Measurements from ENCODE around the gene DENND1A. TPM values are rescaled to one million over a fixed set of nuclear protein-coding genes. Genes with fewer than 3 reads are reported as not detected.

Gene DENND1A
- total RNA-seq, 2 donors from 2014 or later: 18.9 to 26.8 TPM

DNA sequence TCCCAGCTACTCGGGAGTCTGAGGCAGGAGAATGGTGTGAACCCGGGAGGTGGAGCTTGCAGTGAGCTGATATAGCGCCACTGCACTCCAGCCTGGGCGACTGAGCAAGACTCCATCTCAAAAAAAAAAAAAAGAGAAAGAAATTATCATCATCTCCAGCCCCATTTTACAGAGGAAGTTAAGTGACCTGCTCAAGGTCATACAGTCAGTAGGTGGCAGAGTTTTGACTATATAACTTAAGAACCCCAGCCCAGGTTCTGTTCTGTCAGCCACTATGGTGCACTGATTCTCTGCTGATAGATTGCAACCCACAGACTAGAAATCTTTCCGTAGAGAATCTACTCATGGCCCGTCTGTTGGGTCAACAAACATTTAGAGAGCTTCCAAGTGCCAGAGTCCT, 25.7 kb upstream of the DENND1A start:
- Histone ChIP-seq H3K27me3 (replicated peaks; ENCODE audit: insufficient read depth) (no peaks in the 10 kb centered on the region), H3K4me1 (replicated peaks) (no peaks in the 10 kb centered on the region), H3K36me3 (no peaks in the 10 kb centered on the region), H3K9me3 (no peaks in the 10 kb centered on the region), H3K27ac (no peak overlapping the region), H3K4me3 (no peak overlapping the region)
- WGBS: 87% methylated on average over 6 of the region's 6 CpGs
- DNase-seq (ENCODE audit: low spot score): no peak
- no peak for TF ChIP-seq POLR2A (IDR thresholded peaks at IDR 0.05)
- TF ChIP-seq, protein P1, sequence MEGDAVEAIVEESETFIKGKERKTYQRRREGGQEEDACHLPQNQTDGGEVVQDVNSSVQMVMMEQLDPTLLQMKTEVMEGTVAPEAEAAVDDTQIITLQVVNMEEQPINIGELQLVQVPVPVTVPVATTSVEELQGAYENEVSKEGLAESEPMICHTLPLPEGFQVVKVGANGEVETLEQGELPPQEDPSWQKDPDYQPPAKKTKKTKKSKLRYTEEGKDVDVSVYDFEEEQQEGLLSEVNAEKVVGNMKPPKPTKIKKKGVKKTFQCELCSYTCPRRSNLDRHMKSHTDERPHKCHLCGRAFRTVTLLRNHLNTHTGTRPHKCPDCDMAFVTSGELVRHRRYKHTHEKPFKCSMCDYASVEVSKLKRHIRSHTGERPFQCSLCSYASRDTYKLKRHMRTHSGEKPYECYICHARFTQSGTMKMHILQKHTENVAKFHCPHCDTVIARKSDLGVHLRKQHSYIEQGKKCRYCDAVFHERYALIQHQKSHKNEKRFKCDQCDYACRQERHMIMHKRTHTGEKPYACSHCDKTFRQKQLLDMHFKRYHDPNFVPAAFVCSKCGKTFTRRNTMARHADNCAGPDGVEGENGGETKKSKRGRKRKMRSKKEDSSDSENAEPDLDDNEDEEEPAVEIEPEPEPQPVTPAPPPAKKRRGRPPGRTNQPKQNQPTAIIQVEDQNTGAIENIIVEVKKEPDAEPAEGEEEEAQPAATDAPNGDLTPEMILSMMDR (IDR thresholded peaks at IDR 0.05): no peak
- TF ChIP-seq POLR2AphosphoS5 (IDR thresholded peaks at IDR 0.05): no peak
- intact Hi-C loops (cut with DNase I): no loop called here

DNA sequence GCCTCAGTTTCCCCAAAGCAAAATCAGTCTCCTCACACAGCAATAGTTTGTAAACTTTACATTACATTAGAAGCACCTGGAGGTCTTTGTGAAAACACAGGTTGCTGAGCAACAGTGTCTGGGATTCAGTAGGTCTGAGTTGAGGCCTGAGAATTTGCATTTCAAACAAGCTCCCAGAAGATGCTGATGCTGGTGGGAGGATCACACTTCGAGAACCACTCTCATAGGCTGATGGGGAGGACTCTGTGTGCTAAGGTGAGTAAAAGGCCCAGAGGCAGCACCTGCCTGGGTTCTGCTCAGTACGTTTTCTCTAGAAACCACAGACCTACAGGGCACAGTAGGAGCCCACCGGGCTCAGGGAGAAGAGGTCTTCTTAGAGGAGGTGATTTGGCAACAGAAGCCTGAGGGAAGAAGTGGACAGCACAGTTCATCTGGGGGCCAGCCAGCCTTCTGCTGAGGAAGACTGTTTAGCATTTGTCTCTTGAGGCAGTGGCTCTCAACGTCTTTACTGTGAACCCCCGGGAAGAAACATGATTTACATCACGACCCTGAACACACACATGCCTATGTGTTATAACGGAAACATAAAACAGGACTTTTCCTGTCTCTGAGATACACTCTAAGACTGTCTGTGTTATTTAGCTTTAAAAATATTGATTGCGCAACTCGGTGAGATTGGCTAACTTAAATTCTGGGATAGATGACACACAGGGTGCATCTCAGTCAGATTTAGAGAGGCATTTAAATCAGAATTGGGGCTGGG, 24.8 kb upstream of the DENND1A start:
- no peak for DNase-seq (ENCODE audit: low spot score)
- no peak overlapping the region for H3K4me3 ChIP-seq
- no peaks in the 10 kb centered on the region for H3K27me3 ChIP-seq (replicated peaks; ENCODE audit: insufficient read depth)
- intact Hi-C loops (cut with DNase I): no loop called here
- 62% methylated on average over 9 of the region's 9 CpGs for WGBS
- no peaks in the 10 kb centered on the region for H3K9me3 ChIP-seq
- no peaks in the 10 kb centered on the region for H3K4me1 ChIP-seq (replicated peaks)
- H3K27ac ChIP-seq: no peak overlapping the region
- H3K36me3 ChIP-seq: no peaks in the 10 kb centered on the region
- TF ChIP-seq, protein P1 (IDR thresholded peaks at IDR 0.05): no peak
- TF ChIP-seq POLR2A (IDR thresholded peaks at IDR 0.05) (no peak), POLR2AphosphoS5 (IDR thresholded peaks at IDR 0.05) (no peak)

DNA sequence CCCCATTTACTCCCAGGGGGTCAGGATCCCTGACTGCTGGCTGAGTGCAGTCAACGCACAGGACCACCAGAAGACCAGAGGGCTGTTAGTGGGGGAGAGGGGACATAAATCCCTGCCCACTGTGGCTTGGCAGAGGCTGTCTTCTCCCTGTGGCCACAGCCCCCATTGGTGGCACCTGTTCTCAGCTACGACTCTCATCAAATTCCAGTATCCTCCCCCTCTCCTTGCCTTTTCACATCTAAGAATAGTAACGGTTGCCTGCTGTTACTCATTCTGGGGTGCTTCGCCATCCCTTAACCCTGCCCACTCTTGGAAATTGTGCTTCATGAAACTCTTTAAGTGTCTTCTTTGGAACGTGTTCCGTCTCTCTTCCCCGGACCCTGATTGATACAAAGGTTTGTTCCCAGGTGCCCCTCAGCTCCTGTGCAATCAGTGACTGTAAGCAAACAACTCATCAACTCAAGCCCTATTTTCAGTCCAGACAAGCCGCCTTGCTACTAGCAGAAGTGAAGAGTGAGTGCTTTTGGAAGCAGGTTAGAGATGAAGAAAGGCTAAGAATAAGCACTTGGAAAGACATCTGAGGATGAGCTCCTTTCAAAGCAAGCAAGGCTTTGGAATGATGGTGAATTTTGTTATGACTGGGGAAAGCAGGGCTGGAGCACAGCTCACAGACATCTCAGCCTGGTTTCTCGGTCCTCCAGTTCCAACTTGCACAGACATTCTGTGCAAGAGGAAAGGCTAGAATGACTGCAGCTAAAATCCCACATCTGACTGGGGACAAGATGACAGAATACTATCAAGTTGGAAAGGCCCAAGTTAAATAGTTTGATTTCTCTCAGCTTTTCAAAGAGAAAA, 22.9 kb upstream of the DENND1A start:
- no peak for DNase-seq (ENCODE audit: low spot score)
- no peak overlapping the region for H3K4me3 ChIP-seq
- TF ChIP-seq, protein P1 (IDR thresholded peaks at IDR 0.05): no peak
- 47% methylated on average over 9 of the region's 9 CpGs for WGBS
- no peak overlapping the region for H3K27ac ChIP-seq
- intact Hi-C loops (cut with DNase I): no loop called here
- no peaks in the 10 kb centered on the region for H3K27me3 ChIP-seq (replicated peaks; ENCODE audit: insufficient read depth)
- no peaks in the 10 kb centered on the region for H3K4me1 ChIP-seq (replicated peaks)
- no peaks in the 10 kb centered on the region for H3K9me3 ChIP-seq
- H3K36me3 ChIP-seq: no peaks in the 10 kb centered on the region

DNA sequence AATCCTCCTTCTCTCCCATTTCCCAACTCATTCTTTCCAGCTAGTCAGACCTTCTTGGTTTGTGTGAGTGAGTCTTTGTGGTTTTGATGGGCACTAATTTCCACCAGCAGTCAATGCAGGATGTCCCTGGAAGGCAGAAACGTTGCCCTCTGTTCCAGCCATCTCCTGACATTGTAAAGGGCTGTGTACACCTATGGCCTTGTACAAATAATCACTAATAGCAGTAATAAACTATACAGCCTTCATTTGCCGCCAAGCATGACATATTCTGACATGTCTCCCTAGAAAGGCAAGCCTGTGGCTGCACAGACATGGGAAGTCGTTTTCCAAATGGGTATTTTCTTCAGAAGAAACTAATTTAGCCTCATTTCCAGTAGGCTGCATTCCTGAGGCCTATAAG, 18.4 kb upstream of the DENND1A start:
- no peaks in the 10 kb centered on the region for H3K9me3 ChIP-seq
- TF ChIP-seq POLR2AphosphoS5 (IDR thresholded peaks at IDR 0.05) (no peak), POLR2A (IDR thresholded peaks at IDR 0.05) (no peak)
- TF ChIP-seq, protein P1 (IDR thresholded peaks at IDR 0.05): no peak
- no peak for DNase-seq (ENCODE audit: low spot score)
- no peaks in the 10 kb centered on the region for H3K36me3 ChIP-seq
- no peak overlapping the region for H3K27ac ChIP-seq
- intact Hi-C loops (cut with DNase I): no loop called here
- no peak overlapping the region for H3K4me3 ChIP-seq
- WGBS: 44% methylated on average over 3 of the region's 3 CpGs
- no peaks in the 10 kb centered on the region for H3K27me3 ChIP-seq (replicated peaks; ENCODE audit: insufficient read depth)
- no peaks in the 10 kb centered on the region for H3K4me1 ChIP-seq (replicated peaks)
